Myocyte (in vitro differentiated cells): ENCODE measurements around the gene ATP11B. TPM values are rescaled to one million over a fixed set of nuclear protein-coding genes. Genes with fewer than 3 reads are reported as not detected.

Source experiments
- DNase-seq: peaks from one replicate; pipeline ENCODE4 v3.0.0-alpha.2; 2012; ENCODE audit warnings: low read depth
- total RNA-seq: library from RNA; depleted of rRNA; stranded (reverse); fragments of >200 nt; gene quantifications from 2 replicates; pipeline ENCODE4 v1.2.3, GENCODE V29; 2014

The ATP11B gene
- total RNA-seq, 1 donor from 2014 or later: 52.8 TPM

GRCh38 chr3:182948305-182948704 is 155.0 kb downstream of the ATP11B start:
- DNase-seq: no peak

- DNase-seq: no peak
Measured at GRCh38 chr3:182949688-182950087, 156.4 kb downstream of the ATP11B start.

GRCh38 chr3:182954553-182955235 is 161.4 kb downstream of the ATP11B start:
- DNase-seq: no peak

GRCh38 chr3:182957226-182957625 is 163.9 kb downstream of the ATP11B start:
- no peak for DNase-seq

GRCh38 chr3:182957676-182958266 is 164.5 kb downstream of the ATP11B start:
- DNase-seq: no peak

GRCh38 chr3:182959474-182960350 is 166.4 kb downstream of the ATP11B start:
- DNase-seq: no peak

GRCh38 chr3:182962166-182962565 is 168.9 kb downstream of the ATP11B start:
- DNase-seq: no peak

GRCh38 chr3:182964179-182964578 is 170.9 kb downstream of the ATP11B start:
- no peak for DNase-seq

GRCh38 chr3:182965861-182966366 is 172.6 kb downstream of the ATP11B start:
- no peak for DNase-seq

- DNase-seq: no peak
Measured at GRCh38 chr3:182967218-182968204, 174.2 kb downstream of the ATP11B start.

GRCh38 chr3:182969277-182969676 is 176.0 kb downstream of the ATP11B start:
- DNase-seq: peak; percentile 17

GRCh38 chr3:182969853-182970252 is 176.5 kb downstream of the ATP11B start:
- no peak for DNase-seq

- no peak for DNase-seq
Measured at GRCh38 chr3:182970811-182971418, 177.6 kb downstream of the ATP11B start.

Other genes with a start within 250 kb of the ATP11B start
- 36.7 and 42.9 TPM in 2 replicates for gene DCUN1D1, start 187.0 kb downstream of the ATP11B start, total RNA-seq